NCI-H82 (cell line): Measurements from ENCODE around the gene MAPK1IP1L.
"Not testable (repeated sequence)": the region's sequence is repeated elsewhere in the genome, so short reads cannot be mapped to it uniquely, and the experiment has no call there.

Experiments
- DNase-seq: peaks from one replicate; lab custom pipeline; 2025; lab: John Stamatoyannopoulos, UW

The MAPK1IP1L gene

DNA sequence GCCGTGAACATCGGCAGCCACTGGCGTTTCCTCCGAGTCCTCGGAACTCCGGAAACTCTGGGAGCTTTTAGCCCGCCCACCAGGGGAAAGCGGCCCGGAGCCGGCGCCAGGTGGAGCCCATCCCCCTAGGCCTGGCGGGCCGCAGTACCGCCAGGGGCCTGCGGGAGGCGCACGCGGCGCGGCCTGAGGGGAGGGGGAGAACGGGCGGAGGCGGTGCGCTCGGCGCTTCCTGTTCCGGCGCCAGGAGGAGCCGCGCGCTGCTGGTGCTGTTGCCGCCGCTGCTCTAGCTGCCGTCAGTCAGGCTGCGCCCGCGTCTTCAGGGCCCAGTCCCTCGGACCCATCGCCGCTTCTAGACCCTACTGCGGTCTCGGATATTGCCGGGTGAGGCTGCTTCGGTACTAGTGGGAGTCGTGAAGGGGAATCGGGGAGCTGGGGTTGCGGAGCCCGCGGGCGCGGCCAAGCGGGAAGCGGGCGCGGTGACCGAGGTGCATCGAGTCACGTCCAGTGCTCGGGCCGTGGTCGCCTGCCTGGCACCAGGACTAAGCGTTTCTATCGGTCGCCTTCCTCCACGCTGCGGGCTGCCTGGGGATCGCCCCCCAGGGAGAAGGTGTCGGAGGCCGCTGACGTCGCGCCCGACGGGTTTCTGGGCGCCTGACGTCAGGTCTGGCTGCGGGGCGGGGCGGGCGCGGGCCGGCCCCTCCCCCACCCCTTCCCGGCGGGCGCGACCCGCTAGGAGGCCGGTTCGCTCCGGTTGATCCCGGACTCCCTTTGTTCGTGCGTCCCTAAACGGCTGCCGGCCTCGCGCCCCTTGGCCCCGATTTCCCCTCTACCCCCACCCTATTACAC is at the start of gene MAPK1IP1L:
TSS of gene MAPK1IP1L (plus strand) at position 225 of the 846 bp plus-strand sequence. CDS start 10,037 bp downstream, outside the sequence.
- peak; percentile 91 for DNase-seq

DNA sequence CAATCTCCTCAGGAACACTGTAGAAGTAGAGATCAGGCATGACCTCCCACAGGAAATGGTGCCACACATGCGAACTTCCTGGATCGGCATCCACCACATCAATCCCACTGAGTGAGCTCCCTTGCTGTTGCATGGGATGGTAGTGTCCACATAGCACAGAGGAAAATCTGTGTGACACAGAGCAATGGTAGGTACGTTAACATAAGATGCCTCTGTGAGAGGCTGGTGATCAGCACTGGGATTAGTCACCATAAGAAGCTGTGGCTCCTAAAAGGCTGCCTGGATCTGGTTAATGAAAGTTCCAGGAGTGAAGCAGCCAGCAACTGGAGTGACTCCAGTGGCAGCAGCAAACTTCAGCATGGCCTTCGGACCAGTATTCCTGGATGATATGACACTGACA is 46.4 kb upstream of the MAPK1IP1L start:
- no peak for DNase-seq

DNA sequence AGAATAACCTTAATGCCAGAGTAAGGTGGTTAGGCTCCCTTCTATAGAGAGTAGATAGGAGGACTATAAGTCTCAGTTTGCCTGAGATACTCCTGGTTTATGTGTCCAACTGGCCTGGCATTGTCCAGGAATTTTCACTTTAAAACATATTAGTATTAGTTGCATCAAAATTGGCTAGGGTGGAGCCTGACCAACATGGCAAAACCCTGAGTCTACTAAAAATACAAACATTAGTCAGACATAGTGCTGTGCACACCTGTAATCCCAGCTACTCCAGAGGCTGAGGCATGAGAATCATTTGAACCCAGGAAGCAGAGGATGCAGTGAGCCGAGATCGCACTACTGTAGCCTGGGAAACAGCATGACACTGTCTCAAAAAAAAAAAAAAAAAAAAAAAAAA is 36.4 kb upstream of the MAPK1IP1L start:
- no peak for DNase-seq

DNA sequence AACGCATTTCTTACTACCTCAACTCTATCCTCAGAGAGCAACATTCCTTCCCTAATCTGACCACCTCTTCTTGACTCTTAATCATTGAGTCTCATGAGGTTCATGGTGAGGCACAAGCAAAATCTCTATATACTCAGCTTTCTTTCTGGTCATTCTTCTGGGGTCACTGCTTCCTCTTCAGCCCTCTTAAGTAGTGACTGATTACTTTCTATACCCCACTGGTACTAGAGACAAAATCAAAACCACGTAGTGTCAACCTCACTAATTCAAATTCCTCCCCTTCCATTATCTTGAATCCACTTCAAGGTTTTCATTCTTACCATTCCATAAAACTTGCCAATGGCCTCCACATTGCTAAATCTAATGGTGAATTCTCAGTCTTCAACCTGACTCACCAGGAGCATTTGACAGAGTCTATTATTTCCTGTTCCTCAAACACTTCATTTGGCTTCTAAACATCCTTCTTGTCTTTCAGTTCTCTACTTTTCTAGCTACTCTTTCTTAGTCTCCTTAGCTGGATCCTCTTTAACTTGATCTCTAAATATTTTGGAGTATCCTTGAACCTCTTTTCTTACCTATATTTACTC is 31.4 kb upstream of the MAPK1IP1L start:
- DNase-seq = no peak

GRCh38 chr14:55024365-55024764 is 27.1 kb upstream of the MAPK1IP1L start:
- not testable (repeated sequence) for DNase-seq

- DNase-seq = peak; percentile 43
Observed at GRCh38 chr14:55025948-55026347, 25.5 kb upstream of the MAPK1IP1L start.

DNA sequence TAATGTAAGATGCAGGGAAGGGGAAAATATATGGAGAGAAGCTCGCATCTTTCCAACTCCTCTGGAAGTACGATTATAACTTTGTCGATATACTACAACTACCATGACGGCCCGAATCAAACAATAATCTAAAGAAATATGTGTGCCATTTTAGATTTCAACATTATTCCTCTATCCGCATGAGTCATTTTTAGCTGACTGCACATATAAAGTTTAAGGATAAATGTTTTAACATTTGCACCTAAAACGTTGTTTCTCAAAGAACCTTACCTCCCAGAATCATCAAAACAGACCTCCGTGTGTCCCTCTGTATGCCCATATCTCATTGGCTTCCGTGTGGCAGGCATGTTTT is 25.0 kb upstream of the MAPK1IP1L start:
- no peak for DNase-seq

- DNase-seq = peak; percentile 93
Observed at GRCh38 chr14:55026793-55027561, 24.5 kb upstream of the MAPK1IP1L start, which contains the start of the genes SOCS4 and WDHD1. Gene SOCS4, plus strand, starts transcription at chr14:55027236. Its CDS starts 15,806 bp downstream, at chr14:55043042. Gene WDHD1, minus strand, starts transcription at chr14:55027099. Its CDS starts 312 bp downstream, at chr14:55026787.

- no peak for DNase-seq
Observed at GRCh38 chr14:55028066-55028465, 23.4 kb upstream of the MAPK1IP1L start.

GRCh38 chr14:55028476-55028875 is 23.0 kb upstream of the MAPK1IP1L start:
- DNase-seq = no peak

DNA sequence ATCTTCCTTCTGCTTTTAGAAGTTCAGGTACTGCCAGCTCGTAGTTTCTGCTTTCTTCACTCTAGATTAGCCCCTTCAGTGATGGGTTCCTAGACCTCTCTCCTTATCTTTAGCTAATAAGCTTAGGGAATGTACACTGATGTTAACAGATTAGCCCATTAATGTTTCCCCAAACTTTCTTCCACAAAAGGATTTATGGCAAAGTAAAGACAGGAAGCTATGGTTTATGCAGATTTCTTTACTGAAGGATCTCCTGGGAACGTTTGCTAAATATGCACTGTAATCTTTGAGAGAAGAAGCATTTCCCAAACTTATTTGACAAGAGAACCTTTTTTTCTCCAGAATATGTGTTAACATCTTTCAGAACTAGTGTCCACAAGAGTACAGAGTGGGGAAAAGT is 20.3 kb upstream of the MAPK1IP1L start:
- DNase-seq = peak; percentile 72

- DNase-seq = not testable (repeated sequence)
Observed at GRCh38 chr14:55037995-55038394, 13.5 kb upstream of the MAPK1IP1L start.

GRCh38 chr14:55038708-55039107 is 12.7 kb upstream of the MAPK1IP1L start:
- no peak for DNase-seq

DNA sequence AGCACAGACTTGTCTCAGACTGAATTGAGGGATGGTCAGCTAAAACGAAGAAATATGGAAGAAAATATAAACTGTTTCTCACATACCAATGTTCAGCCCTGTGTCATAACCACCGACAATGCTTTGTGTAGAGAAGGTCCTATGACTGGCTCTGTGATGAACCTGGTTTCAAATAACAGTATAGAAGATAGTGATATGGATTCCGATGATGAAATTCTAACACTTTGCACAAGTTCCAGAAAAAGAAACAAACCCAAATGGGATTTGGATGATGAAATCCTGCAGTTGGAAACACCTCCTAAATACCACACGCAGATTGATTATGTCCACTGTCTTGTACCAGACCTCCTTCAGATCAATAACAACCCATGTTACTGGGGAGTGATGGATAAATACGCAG is 7.9 kb upstream of the MAPK1IP1L start:
- DNase-seq = no peak

DNA sequence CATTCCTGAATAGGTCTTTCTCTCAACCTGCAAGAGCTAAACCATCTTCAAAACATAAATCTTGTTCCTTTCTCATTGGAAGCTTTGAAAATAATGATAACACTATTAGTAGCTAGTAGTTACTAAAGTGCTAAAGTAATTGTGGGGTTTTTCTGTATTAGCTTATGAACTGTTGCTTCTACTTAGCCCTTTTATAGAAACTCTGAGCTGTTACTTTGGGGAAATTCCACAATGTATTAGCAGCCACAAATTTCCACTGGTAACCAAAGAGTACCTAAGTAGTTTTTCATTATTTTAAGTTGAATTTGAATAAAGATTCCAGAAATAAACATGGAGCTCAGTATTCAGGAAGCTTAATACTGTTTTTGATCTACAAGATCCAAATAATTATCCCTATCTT is 6.4 kb upstream of the MAPK1IP1L start:
- DNase-seq = no peak

GRCh38 chr14:55047301-55048053 is 4.0 kb upstream of the MAPK1IP1L start:
- no peak for DNase-seq

GRCh38 chr14:55048900-55049436 is 2.5 kb upstream of the MAPK1IP1L start:
- DNase-seq = no peak

- DNase-seq = no peak
Observed at GRCh38 chr14:55051165-55051422, 353 bp upstream of the MAPK1IP1L start.

GRCh38 chr14:55052269-55052930 is 953 bp downstream of the MAPK1IP1L start:
- DNase-seq = no peak

DNA sequence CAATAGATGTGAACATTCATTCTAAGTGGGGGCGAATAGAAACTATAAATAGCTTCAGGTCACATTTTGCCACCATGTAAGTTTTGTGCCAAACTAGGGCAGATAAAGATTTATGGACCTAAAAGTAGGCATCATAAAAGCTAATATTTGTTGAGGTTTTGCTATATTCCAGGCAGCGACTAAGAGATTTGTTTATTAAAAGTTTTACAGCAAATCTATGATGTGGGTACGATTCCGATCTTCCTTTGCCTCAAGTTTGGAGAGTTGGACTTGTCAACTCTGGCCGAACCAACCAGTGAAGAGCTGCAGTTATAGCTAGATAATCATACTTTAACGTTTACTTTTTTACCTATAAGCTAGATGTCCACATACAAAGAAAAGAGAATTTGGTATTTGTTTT is 1.6 kb downstream of the MAPK1IP1L start:
- no peak for DNase-seq

GRCh38 chr14:55053500-55053899 is 2.1 kb downstream of the MAPK1IP1L start:
- DNase-seq = no peak
